ENCODE data around the gene PNLIPRP1. TPM values are rescaled to one million over a fixed set of nuclear protein-coding genes. Genes with fewer than 3 reads are reported as not detected.

PNLIPRP1 gene
- total RNA-seq, 1 donor from 2014 or later, result not detected

GRCh38 chr10:116630020-116630419, 39.3 kb downstream of the PNLIPRP1 start:
- Mint-ChIP-seq H3K27me3 (peaks cover 12% of the 10 kb centered on the region), H3K36me3 (ENCODE audit: low read depth) (no peaks in the 10 kb centered on the region), H3K9me3 (no peaks in the 10 kb centered on the region), H3K27ac (no peak overlapping the region), H3K4me3 (no peak overlapping the region), H3K4me1 (no peaks in the 10 kb centered on the region)
- DNase-seq, result no peak
- intact Hi-C loops (cut with micrococcal nuclease), result no loop called here

DNA sequence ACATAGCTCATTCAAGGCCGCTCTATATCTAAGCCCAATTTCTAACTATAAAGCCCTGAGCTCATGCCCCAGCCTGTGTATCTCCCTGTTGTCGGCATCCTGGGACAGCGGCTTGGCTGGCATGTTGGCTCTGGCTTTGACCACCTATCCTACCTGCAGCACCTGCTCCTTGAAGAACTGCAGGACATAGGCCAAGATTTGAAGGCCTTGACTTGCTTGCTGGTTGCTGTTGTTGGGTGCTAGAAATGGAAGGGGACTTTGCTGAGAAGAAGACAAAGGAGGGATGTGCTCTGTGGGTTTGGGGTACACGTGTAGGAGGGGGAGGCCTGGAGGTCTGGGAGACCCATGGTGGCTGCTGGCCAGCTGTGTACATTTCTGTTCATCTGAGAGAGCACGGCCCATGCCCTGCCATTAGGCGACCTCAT, 41.1 kb downstream of the PNLIPRP1 start:
- Mint-ChIP-seq H3K27me3 (peaks cover 8% of the 10 kb centered on the region), H3K4me1 (no peaks in the 10 kb centered on the region), H3K9me3 (no peaks in the 10 kb centered on the region), H3K36me3 (ENCODE audit: low read depth) (no peaks in the 10 kb centered on the region), H3K27ac (no peak overlapping the region), H3K4me3 (no peak overlapping the region)
- intact Hi-C loops (cut with micrococcal nuclease), result no loop called here
- DNase-seq, result no peak

GRCh38 chr10:116632596-116633215, 41.9 kb downstream of the PNLIPRP1 start:
- Mint-ChIP-seq H3K27me3 (peaks cover 8% of the 10 kb centered on the region), H3K27ac (no peak overlapping the region), H3K4me3 (no peak overlapping the region), H3K9me3 (no peaks in the 10 kb centered on the region), H3K4me1 (no peaks in the 10 kb centered on the region), H3K36me3 (ENCODE audit: low read depth) (no peaks in the 10 kb centered on the region)
- DNase-seq, result no peak
- intact Hi-C loops (cut with micrococcal nuclease), result no loop called here

GRCh38 chr10:116633216-116633600, 42.4 kb downstream of the PNLIPRP1 start:
- intact Hi-C loops (cut with micrococcal nuclease), result no loop called here

GRCh38 chr10:116634126-116634975, 43.6 kb downstream of the PNLIPRP1 start:
- Mint-ChIP-seq H3K4me1 (no peaks in the 10 kb centered on the region), H3K27ac (no peak overlapping the region), H3K4me3 (no peak overlapping the region), H3K27me3 (peaks cover 2% of the 10 kb centered on the region), H3K9me3 (no peaks in the 10 kb centered on the region), H3K36me3 (ENCODE audit: low read depth) (no peaks in the 10 kb centered on the region)
- intact Hi-C loops (cut with micrococcal nuclease), result no loop called here
- DNase-seq, result no peak

More at GRCh38 chr10:116633216-116633600, 42.4 kb downstream of the PNLIPRP1 start:
- Mint-ChIP-seq H3K27ac (no peak overlapping the region), H3K4me3 (no peak overlapping the region), H3K27me3 (peaks cover 8% of the 10 kb centered on the region), H3K4me1 (no peaks in the 10 kb centered on the region), H3K9me3 (no peaks in the 10 kb centered on the region), H3K36me3 (ENCODE audit: low read depth) (no peaks in the 10 kb centered on the region)
- DNase-seq, result no peak

DNA sequence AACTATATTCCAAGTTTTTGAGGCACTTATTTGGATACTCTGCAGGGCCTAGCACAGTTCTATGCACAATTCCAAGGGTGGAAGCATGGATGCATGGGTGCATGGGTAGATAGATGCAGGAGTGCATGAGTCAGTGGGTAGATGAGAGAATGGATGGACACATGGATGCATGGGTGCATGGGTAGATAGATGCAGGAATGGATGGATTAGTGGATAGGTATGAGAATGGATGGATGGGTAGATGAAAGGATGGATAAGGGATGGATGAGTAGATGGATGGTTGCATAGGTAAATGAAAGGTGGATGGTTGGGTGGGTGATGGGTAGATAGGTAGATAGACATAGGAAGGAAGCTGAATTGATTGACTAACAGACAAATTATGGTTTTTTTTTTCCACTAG, 45.6 kb downstream of the PNLIPRP1 start:
- no peak overlapping the region for H3K27ac Mint-ChIP-seq
- H3K4me1 Mint-ChIP-seq, result no peaks in the 10 kb centered on the region
- no peak overlapping the region for H3K4me3 Mint-ChIP-seq
- no peak for DNase-seq
- no peaks in the 10 kb centered on the region for H3K9me3 Mint-ChIP-seq
- no peaks in the 10 kb centered on the region for H3K36me3 Mint-ChIP-seq (ENCODE audit: low read depth)
- intact Hi-C loops (cut with micrococcal nuclease), result no loop called here
- H3K27me3 Mint-ChIP-seq, result peaks cover 3% of the 10 kb centered on the region

DNA sequence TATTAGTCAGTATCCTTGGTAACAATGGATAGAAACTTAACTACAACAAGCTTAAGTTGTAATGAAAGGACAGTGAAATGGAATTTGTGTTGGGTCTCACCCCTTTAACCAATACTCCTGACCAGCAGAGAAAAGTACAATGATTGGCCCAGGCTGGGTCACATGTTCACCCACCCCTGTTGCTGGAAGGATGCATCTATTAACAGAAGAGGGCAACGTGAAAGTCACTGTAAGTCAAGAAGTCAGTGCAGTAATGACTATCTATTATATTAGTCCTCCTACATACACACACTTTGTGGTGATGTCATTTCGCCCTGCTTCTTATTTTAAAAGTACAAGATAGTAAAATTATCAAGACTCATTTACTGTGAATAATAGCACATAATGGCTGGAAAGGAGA, 46.2 kb downstream of the PNLIPRP1 start:
- H3K4me1 Mint-ChIP-seq, result no peaks in the 10 kb centered on the region
- H3K36me3 Mint-ChIP-seq (ENCODE audit: low read depth), result no peaks in the 10 kb centered on the region
- peaks cover 3% of the 10 kb centered on the region for H3K27me3 Mint-ChIP-seq
- DNase-seq, result no peak
- no peak overlapping the region for H3K27ac Mint-ChIP-seq
- intact Hi-C loops (cut with micrococcal nuclease), result no loop called here
- no peaks in the 10 kb centered on the region for H3K9me3 Mint-ChIP-seq
- H3K4me3 Mint-ChIP-seq, result no peak overlapping the region

GRCh38 chr10:116637830-116638229, 47.1 kb downstream of the PNLIPRP1 start:
- DNase-seq, result no peak
- Mint-ChIP-seq H3K4me1 (no peaks in the 10 kb centered on the region), H3K27ac (no peak overlapping the region), H3K36me3 (ENCODE audit: low read depth) (no peaks in the 10 kb centered on the region), H3K9me3 (no peaks in the 10 kb centered on the region), H3K27me3 (peaks cover 5% of the 10 kb centered on the region), H3K4me3 (no peak overlapping the region)
- intact Hi-C loops (cut with micrococcal nuclease), result no loop called here

- intact Hi-C loops (cut with micrococcal nuclease), result no loop called here
- Mint-ChIP-seq H3K4me1 (no peaks in the 10 kb centered on the region), H3K4me3 (no peak overlapping the region), H3K9me3 (no peaks in the 10 kb centered on the region), H3K27me3 (peaks cover 2% of the 10 kb centered on the region), H3K27ac (no peak overlapping the region), H3K36me3 (ENCODE audit: low read depth) (no peaks in the 10 kb centered on the region)
- no peak for DNase-seq
Measured at GRCh38 chr10:116646502-116646901, 55.7 kb downstream of the PNLIPRP1 start.

DNA sequence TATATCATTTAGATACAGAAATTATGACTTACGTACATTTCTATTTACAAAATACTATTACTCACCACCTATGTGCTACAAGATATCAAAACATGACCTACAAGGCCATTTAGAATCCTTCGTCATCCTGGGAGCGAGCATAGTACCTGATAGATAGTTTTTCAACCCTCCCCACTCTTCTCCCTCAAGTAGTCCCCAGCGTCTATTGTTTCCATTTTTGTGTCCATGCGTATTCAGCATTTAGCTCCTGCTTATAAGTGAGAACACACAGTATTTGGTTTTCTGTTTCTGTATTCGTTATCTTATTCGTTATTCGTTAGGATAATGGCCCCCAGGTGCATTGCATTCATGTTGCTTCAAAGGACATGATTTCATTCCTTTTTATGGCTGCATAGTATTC, 58.1 kb downstream of the PNLIPRP1 start:
- DNase-seq, result no peak
- Mint-ChIP-seq H3K4me3 (no peak overlapping the region), H3K4me1 (no peaks in the 10 kb centered on the region), H3K9me3 (no peaks in the 10 kb centered on the region), H3K36me3 (ENCODE audit: low read depth) (no peaks in the 10 kb centered on the region), H3K27me3 (peaks cover 2% of the 10 kb centered on the region), H3K27ac (no peak overlapping the region)
- intact Hi-C loops (cut with micrococcal nuclease), result no loop called here

DNA sequence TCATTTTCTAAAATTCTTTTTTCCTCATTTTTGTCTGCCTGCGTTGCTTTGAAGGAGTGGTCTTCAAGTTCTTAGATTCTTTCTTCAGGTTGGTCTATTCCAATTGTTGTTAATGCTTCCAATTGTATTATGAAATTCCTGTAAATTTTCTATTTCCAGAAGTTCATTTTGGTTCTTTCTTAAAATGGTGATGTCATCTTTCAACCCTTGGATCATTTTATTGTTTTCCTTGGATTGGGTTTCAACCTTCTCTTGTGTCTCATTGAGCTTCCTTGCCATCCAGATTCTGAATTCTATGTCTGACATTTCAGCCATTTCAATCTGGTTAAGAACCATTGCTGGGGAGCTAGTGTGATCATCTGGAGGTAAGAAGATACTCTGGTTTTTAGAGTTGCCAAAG, 63.1 kb downstream of the PNLIPRP1 start:
- intact Hi-C loops (cut with micrococcal nuclease), result no loop called here
- no peak for DNase-seq
- H3K27me3 Mint-ChIP-seq, result peaks cover 2% of the 10 kb centered on the region
- H3K27ac Mint-ChIP-seq, result no peak overlapping the region
- H3K36me3 Mint-ChIP-seq (ENCODE audit: low read depth), result no peaks in the 10 kb centered on the region
- no peaks in the 10 kb centered on the region for H3K9me3 Mint-ChIP-seq
- no peaks in the 10 kb centered on the region for H3K4me1 Mint-ChIP-seq
- no peak overlapping the region for H3K4me3 Mint-ChIP-seq

DNA sequence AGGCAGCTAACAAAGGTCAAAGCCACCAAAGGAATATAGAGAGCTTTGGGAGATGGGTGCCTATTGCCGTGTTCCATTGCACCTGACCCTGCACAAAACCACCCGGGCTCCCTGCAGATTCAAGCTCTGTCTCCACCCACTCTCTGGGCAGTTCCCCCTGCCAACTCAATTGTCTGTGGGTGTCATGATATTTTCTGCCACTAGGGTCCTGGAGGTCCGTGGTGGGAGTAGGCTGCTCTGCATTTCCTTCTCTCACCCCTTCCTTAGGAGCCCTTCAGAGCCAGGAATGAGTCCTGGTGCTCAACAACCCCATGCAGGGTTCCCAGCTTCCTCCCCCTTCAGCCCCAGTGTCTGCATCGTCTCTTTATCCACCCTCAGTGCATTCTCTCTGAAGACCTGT, 64.1 kb downstream of the PNLIPRP1 start:
- H3K36me3 Mint-ChIP-seq (ENCODE audit: low read depth), result no peaks in the 10 kb centered on the region
- peaks cover 2% of the 10 kb centered on the region for H3K27me3 Mint-ChIP-seq
- no peaks in the 10 kb centered on the region for H3K9me3 Mint-ChIP-seq
- no peak overlapping the region for H3K27ac Mint-ChIP-seq
- intact Hi-C loops (cut with micrococcal nuclease), result no loop called here
- no peak overlapping the region for H3K4me3 Mint-ChIP-seq
- DNase-seq, result no peak
- no peaks in the 10 kb centered on the region for H3K4me1 Mint-ChIP-seq

GRCh38 chr10:116655568-116655967, 64.8 kb downstream of the PNLIPRP1 start:
- Mint-ChIP-seq H3K4me3 (no peak overlapping the region), H3K27me3 (peaks cover 2% of the 10 kb centered on the region), H3K9me3 (no peaks in the 10 kb centered on the region), H3K27ac (no peak overlapping the region), H3K36me3 (ENCODE audit: low read depth) (no peaks in the 10 kb centered on the region), H3K4me1 (no peaks in the 10 kb centered on the region)
- DNase-seq, result no peak
- intact Hi-C loops (cut with micrococcal nuclease), result no loop called here

DNA sequence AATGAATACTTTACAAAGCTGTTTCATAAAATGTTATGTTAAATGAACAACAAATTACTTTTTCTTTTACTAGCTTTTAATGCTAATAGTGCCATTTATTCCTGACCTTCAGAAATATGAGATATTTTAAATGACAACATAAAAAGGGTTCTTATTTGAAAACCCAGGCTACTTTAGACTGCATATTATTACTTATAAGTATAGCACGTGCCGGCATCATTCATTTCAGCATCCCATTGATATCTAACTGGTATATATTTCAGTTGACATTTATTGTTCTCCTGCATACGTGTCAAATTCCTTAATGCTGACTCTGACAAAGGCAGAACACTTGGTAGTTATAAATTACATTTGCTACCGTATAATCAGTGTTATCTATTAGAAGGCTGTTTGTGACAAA, 65.3 kb downstream of the PNLIPRP1 start:
- H3K36me3 Mint-ChIP-seq (ENCODE audit: low read depth), result no peaks in the 10 kb centered on the region
- peaks cover 2% of the 10 kb centered on the region for H3K27me3 Mint-ChIP-seq
- H3K27ac Mint-ChIP-seq, result no peak overlapping the region
- no peaks in the 10 kb centered on the region for H3K4me1 Mint-ChIP-seq
- no peaks in the 10 kb centered on the region for H3K9me3 Mint-ChIP-seq
- no peak for DNase-seq
- intact Hi-C loops (cut with micrococcal nuclease), result no loop called here
- no peak overlapping the region for H3K4me3 Mint-ChIP-seq
